HL-60/S4 treated with phorbol 12-myristate 13-acetate at 8.2 ng/mL for 4 days and 3 days (cell line): Measurements from ENCODE around the gene CPT1B.

ENCODE experiments used
- in situ Hi-C: fragments of 300-500 bp; cut with MboI; formaldehyde crosslinking; loops from 2 replicates; pipeline ENCODE4 v1.15.0; 2022; ENCODE audit warnings: low sequenced_read_pairs

The CPT1B gene

GRCh38 chr22:50571264-50572175, 6.7 kb downstream of the CPT1B start:
- in situ Hi-C loops: no loop called here

GRCh38 chr22:50570861-50571260, 7.4 kb downstream of the CPT1B start:
- in situ Hi-C loops: no loop called here

- in situ Hi-C loops: no loop called here
Measured at GRCh38 chr22:50569896-50570535, 8.2 kb downstream of the CPT1B start.

- in situ Hi-C loops: no loop called here
Measured at GRCh38 chr22:50569041-50569459, 9.2 kb downstream of the CPT1B start.

GRCh38 chr22:50568626-50569025, 9.6 kb downstream of the CPT1B start:
- in situ Hi-C loops: no loop called here

GRCh38 chr22:50567721-50568252, 10.4 kb downstream of the CPT1B start:
- in situ Hi-C loops: no loop called here

GRCh38 chr22:50564289-50564688, 13.9 kb downstream of the CPT1B start:
- in situ Hi-C loops: no loop called here

- in situ Hi-C loops: no loop called here
Measured at GRCh38 chr22:50563413-50564160, 14.6 kb downstream of the CPT1B start.

- in situ Hi-C loops: no loop called here
Measured at GRCh38 chr22:50562523-50563412, 15.5 kb downstream of the CPT1B start, which contains the start of gene SYCE3. TSS of gene SYCE3 (minus strand) at chr22:50562919. CDS start at chr22:50556405, 6,514 bp downstream.

GRCh38 chr22:50561401-50562358, 16.5 kb downstream of the CPT1B start:
- in situ Hi-C loops: no loop called here

GRCh38 chr22:50560034-50560433, 18.2 kb downstream of the CPT1B start:
- in situ Hi-C loops: no loop called here

GRCh38 chr22:50556703-50557102, 21.5 kb downstream of the CPT1B start:
- in situ Hi-C loops: no loop called here

GRCh38 chr22:50553310-50553709, 24.9 kb downstream of the CPT1B start:
- in situ Hi-C loops: no loop called here

- in situ Hi-C loops: no loop called here
Measured at GRCh38 chr22:50551160-50551752, 27.0 kb downstream of the CPT1B start.

GRCh38 chr22:50550395-50550794, 27.8 kb downstream of the CPT1B start:
- in situ Hi-C loops: no loop called here

- in situ Hi-C loops: no loop called here
Measured at GRCh38 chr22:50548921-50549790, 29.1 kb downstream of the CPT1B start.

- in situ Hi-C loops: no loop called here
Measured at GRCh38 chr22:50548040-50548920, 29.9 kb downstream of the CPT1B start.
